Lower leg skin (tissue), 4 donors: Measurements from ENCODE around the gene PPP1R7. TPM values are rescaled to one million over a fixed set of nuclear protein-coding genes. Genes with fewer than 3 reads are reported as not detected.

Source experiments
- DNase-seq, 2 donors: peaks; one replicate each; pipeline ENCODE4 v3.0.0-alpha.2; 2019; ENCODE audit warnings: low spot score in 2 of 2
- H3K4me3 ChIP-seq: fragments of 200-600 bp; sonication (generic); 2 replicates; pipeline ENCODE4 v1.5.1; 2017; ENCODE audit warnings: mild to moderate bottlenecking, low read depth; ENCODE audit not compliant: poor library complexity, severe bottlenecking
- POLR2A ChIP-seq, 2 donors: fragments of 450-650 bp; IDR thresholded peaks; one replicate each; pipeline ENCODE4 v1.6.1; 2016 to 2017; ENCODE audit warnings: antibody characterized with exemption in 2 of 2, mild to moderate bottlenecking in 1 of 2, moderate library complexity in 1 of 2
- WGBS, 2 donors: methylation state at CpG; one replicate each; pipeline ENCODE4 v1.1.5; 2018; 5-methylcytosine and 5-hydroxymethylcytosine counted together
- intact Hi-C: fragments of 100-400 bp; cut with DNase I; formaldehyde crosslinking; loops from one replicate; pipeline ENCODE4 v1.15.0; 2023; ENCODE audit warnings: low total_unique reads
- total RNA-seq, 4 donors: library from RNA; depleted of rRNA; stranded (reverse); fragments of >200 nt; gene quantifications; one replicate each; pipeline ENCODE4 v1.1.0, GENCODE V29; 2016
- TF ChIP-seq, protein P1 (sequence below), 3 donors: fragments of 450-650 bp; IDR thresholded peaks; one replicate each; pipeline ENCODE4 v1.5.1; 2016; ENCODE audit warnings: antibody characterized with exemption in 3 of 3, mild to moderate bottlenecking in 3 of 3, moderate library complexity in 2 of 3

The PPP1R7 gene
- total RNA-seq, 4 donors from 2014 or later, result 36.8 to 68.7 (median 56.4) TPM

DNA sequence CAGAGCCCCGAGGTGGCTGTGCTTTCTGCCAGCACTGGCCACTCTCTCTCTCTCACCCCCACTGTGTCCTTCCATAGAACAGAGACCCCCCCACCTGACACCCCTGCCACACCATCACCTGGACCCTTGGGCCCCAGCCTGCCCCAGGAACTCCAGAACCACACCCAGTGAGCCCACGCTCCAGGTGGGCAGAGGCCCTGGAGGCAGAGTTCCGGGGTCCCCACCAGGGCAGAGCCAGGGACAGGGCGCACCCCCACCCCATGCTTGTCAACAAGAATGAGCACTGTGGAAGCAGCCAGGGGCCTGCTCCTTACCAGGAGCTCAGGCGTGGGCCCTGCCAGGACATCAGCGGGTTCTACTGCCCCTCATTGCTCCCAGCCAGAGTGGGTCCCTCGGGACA lies 15.6 kb upstream of the PPP1R7 start:
- WGBS, 2 donors, result 86 to 95% methylated on average over 4 to 7 of the region's 7 CpGs
- no peak overlapping the region for H3K4me3 ChIP-seq
- intact Hi-C loops, result no loop called here
- no peak for TF ChIP-seq POLR2A (IDR thresholded peaks at IDR 0.05)
- TF ChIP-seq, protein P1, sequence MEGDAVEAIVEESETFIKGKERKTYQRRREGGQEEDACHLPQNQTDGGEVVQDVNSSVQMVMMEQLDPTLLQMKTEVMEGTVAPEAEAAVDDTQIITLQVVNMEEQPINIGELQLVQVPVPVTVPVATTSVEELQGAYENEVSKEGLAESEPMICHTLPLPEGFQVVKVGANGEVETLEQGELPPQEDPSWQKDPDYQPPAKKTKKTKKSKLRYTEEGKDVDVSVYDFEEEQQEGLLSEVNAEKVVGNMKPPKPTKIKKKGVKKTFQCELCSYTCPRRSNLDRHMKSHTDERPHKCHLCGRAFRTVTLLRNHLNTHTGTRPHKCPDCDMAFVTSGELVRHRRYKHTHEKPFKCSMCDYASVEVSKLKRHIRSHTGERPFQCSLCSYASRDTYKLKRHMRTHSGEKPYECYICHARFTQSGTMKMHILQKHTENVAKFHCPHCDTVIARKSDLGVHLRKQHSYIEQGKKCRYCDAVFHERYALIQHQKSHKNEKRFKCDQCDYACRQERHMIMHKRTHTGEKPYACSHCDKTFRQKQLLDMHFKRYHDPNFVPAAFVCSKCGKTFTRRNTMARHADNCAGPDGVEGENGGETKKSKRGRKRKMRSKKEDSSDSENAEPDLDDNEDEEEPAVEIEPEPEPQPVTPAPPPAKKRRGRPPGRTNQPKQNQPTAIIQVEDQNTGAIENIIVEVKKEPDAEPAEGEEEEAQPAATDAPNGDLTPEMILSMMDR (IDR thresholded peaks at IDR 0.05), result no peak
- no peak for DNase-seq

- no peak for DNase-seq
- TF ChIP-seq POLR2A (IDR thresholded peaks at IDR 0.05), result no peak
- TF ChIP-seq, protein P1 (IDR thresholded peaks at IDR 0.05), result no peak
- intact Hi-C loops, result no loop called here
- 89 to 90% methylated on average over 9 of the region's 9 CpGs for WGBS, 2 donors
- H3K4me3 ChIP-seq, result no peak overlapping the region
Observed at GRCh38 chr2:241135737-241136136, 14.5 kb upstream of the PPP1R7 start.

GRCh38 chr2:241136191-241136590 lies 14.1 kb upstream of the PPP1R7 start:
- no peak for DNase-seq
- no peak overlapping the region for H3K4me3 ChIP-seq
- no peak for TF ChIP-seq POLR2A (IDR thresholded peaks at IDR 0.05)
- TF ChIP-seq, protein P1 (IDR thresholded peaks at IDR 0.05), result no peak
- 95 to 96% methylated on average over 8 of the region's 8 CpGs for WGBS, 2 donors
- intact Hi-C loops, result no loop called here

DNA sequence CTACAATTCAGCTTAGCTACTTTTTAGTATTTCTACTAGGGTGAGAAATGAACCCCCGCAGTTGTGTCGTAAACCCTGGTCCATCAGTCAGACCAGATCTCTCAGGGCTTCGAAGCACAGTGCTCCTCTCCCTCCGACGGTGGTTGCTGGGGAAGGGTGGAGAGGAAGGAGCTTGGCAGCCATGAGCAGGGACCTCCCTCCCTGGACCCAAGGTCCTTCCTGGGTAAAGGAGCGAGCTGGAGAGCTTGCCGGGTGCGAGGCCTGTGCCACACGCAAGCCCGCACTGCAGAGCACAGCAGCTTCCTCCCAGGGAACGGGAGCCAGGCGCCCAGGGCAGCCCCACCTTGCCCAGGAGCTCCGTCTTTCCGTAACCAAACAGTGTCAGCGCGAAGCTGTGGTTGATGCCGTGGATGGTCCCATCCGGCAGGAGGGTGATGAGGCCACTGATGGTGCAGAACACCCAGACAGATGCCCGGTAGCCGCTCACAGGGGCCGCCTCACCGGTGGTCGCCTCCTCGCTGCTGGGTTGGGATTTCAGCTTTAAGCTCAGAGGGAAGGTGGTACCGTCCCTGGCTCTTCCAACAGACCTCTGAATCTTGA lies 13.5 kb upstream of the PPP1R7 start:
- WGBS, 2 donors, result 92 to 96% methylated on average over 24 to 25 of the region's 25 CpGs
- intact Hi-C loops, result no loop called here
- H3K4me3 ChIP-seq, result no peak overlapping the region
- no peak for TF ChIP-seq POLR2A (IDR thresholded peaks at IDR 0.05)
- TF ChIP-seq, protein P1 (IDR thresholded peaks at IDR 0.05), result no peak
- no peak for DNase-seq

DNA sequence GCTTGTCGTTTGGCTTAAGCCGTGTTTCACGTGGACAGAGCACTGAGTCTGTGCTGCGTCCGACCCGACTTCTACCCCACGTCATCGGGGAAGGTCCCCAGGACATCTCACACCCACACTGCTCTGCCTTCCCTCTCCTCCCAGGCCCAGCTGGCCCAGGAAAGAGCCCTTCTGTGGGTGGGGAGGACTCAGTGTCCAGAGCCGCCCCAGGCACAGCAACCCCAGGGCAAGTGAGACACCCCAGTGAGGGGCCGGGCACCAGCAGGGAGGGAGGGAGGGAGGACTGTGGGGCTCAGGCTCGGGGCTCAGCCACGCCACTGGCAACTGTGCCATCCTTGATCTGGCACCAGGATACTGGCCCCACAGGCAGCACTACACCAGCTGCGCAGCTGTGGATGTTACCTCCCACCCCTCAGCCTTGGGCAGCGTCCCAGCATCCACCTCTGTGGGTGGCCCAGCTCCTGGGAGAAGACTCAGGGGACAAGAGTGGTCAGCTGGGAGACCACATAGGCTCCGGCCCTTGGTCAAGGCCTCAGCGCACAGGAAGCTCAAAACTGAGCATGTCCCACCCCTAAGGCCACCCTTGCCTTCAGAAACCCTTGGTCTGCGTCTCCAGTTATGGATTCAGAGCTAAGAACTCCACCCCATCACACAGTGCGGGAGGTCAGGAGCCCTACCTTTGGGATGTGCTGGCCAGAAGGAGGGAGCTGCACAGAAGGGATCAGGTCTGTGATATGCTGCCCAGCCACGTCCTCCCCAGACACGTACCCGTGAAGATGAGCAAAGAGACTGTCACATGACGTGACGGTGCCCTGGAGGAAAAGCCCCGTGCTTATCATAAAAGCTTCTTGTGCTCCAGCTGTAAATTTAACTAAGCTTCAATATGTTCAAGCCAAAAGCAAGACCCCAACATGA lies 12.7 kb upstream of the PPP1R7 start:
- TF ChIP-seq POLR2A (IDR thresholded peaks at IDR 0.05), result no peak
- TF ChIP-seq, protein P1 (IDR thresholded peaks at IDR 0.05), result no peak
- H3K4me3 ChIP-seq, result no peak overlapping the region
- intact Hi-C loops, result no loop called here
- DNase-seq, result no peak
- WGBS, 2 donors, result 95% methylated on average over 16 to 22 of the region's 24 CpGs
